ENCODE results near the gene RABGGTA. TPM values are rescaled to one million over a fixed set of nuclear protein-coding genes. Genes with fewer than 3 reads are reported as not detected.

RABGGTA gene
- polyA plus RNA-seq, 3 donors = 34.5 to 125 (median 35.4) TPM

- no peak for TF ChIP-seq CTCF (IDR thresholded peaks at IDR 0.05)
- Mint-ChIP-seq H3K36me3 (peaks cover 49 to 58% of the 10 kb centered on the region in 2 donors), H3K4me3 (no peak overlapping the region), H3K27ac (no peak overlapping the region), H3K27me3 (ENCODE audit: low read depth in 3 of 3) (peaks cover 0 to 2% (median 0%) of the 10 kb centered on the region in 3 donors), H3K9me3 (peaks cover 0 to 2% (median 0%) of the 10 kb centered on the region in 7 donors), H3K4me1 (peaks cover 41% of the 10 kb centered on the region)
- Histone ChIP-seq H3K4me1 (ENCODE audit: control insufficient read depth in 1 of 2, insufficient read depth in 2 of 2, low read length in 2 of 2) (peaks cover 35 to 38% of the 10 kb centered on the region in 2 donors), H3K9ac (ENCODE audit: insufficient read depth, low read length, poor library complexity, severe bottlenecking) (no peak overlapping the region), H3K9me3 (replicated peaks in 1 of 2; ENCODE audit: control insufficient read depth in 1 of 2, insufficient read depth in 1 of 2, low read length in 2 of 2) (no peaks in the 10 kb centered on the region), H2AFZ (ENCODE audit: insufficient read depth, low read depth, low read length, poor library complexity, severe bottlenecking) (no peak overlapping the region), H3K4me3 (replicated peaks in 1 of 3; ENCODE audit: low read depth in 2 of 3, low read length in 3 of 3) (no peak overlapping the region), H4K20me1 (ENCODE audit: insufficient read depth, low read length) (no peaks in the 10 kb centered on the region), H3K79me2 (ENCODE audit: insufficient read depth, low read length) (peaks cover 34% of the 10 kb centered on the region), H3K27me3 (ENCODE audit: control insufficient read depth in 2 of 2, insufficient read depth in 2 of 2, low read length in 2 of 2) (no peaks in the 10 kb centered on the region), H3K27ac (ENCODE audit: low read depth in 1 of 2, low read length in 2 of 2) (no peak overlapping the region), H3K36me3 (replicated peaks in 1 of 2; ENCODE audit: control insufficient read depth in 1 of 2, insufficient read depth in 2 of 2, low read length in 2 of 2) (peaks cover 55 to 57% of the 10 kb centered on the region in 2 donors), H3K4me2 (replicated peaks; ENCODE audit: extremely low read depth, low read length, poor library complexity, severe bottlenecking) (no peak overlapping the region)
- DNase-seq = no peak
- intact Hi-C loops (cut with micrococcal nuclease) = no loop called here
- WGBS (ENCODE audit: insufficient coverage) = 97% methylated on average over 7 of the region's 8 CpGs
Measured at GRCh38 chr14:24269368-24269767, 2.0 kb downstream of the RABGGTA start.

- peaks cover 0 to 2% (median 0%) of the 10 kb centered on the region in 7 donors for H3K9me3 Mint-ChIP-seq
- TF ChIP-seq CTCF (IDR thresholded peaks at IDR 0.05) = no peak
Measured at GRCh38 chr14:24268225-24268624, 3.2 kb downstream of the RABGGTA start.

More at GRCh38 chr14:24268225-24268624, 3.2 kb downstream of the RABGGTA start:
- Histone ChIP-seq H3K79me2 (ENCODE audit: insufficient read depth, low read length) (peaks cover 34% of the 10 kb centered on the region), H3K9ac (ENCODE audit: insufficient read depth, low read length, poor library complexity, severe bottlenecking) (no peak overlapping the region), H3K27ac (ENCODE audit: low read depth in 1 of 2, low read length in 2 of 2) (no peak overlapping the region), H3K4me2 (replicated peaks; ENCODE audit: extremely low read depth, low read length, poor library complexity, severe bottlenecking) (no peak overlapping the region), H3K4me1 (ENCODE audit: control insufficient read depth in 1 of 2, insufficient read depth in 2 of 2, low read length in 2 of 2) (peaks cover 23 to 27% of the 10 kb centered on the region in 2 donors), H3K9me3 (replicated peaks in 1 of 2; ENCODE audit: control insufficient read depth in 1 of 2, insufficient read depth in 1 of 2, low read length in 2 of 2) (no peaks in the 10 kb centered on the region), H4K20me1 (ENCODE audit: insufficient read depth, low read length) (no peaks in the 10 kb centered on the region), H3K27me3 (ENCODE audit: control insufficient read depth in 2 of 2, insufficient read depth in 2 of 2, low read length in 2 of 2) (no peaks in the 10 kb centered on the region), H2AFZ (ENCODE audit: insufficient read depth, low read depth, low read length, poor library complexity, severe bottlenecking) (no peak overlapping the region), H3K36me3 (replicated peaks in 1 of 2; ENCODE audit: control insufficient read depth in 1 of 2, insufficient read depth in 2 of 2, low read length in 2 of 2) (peaks cover 61 to 68% of the 10 kb centered on the region in 2 donors), H3K4me3 (replicated peaks in 1 of 3; ENCODE audit: low read depth in 2 of 3, low read length in 3 of 3) (no peak overlapping the region)
- Mint-ChIP-seq H3K27ac (no peak overlapping the region), H3K4me3 (no peak overlapping the region), H3K36me3 (peaks cover 54 to 68% of the 10 kb centered on the region in 2 donors), H3K27me3 (ENCODE audit: low read depth in 3 of 3) (peaks cover 0 to 2% (median 2%) of the 10 kb centered on the region in 3 donors), H3K4me1 (peaks cover 29% of the 10 kb centered on the region)
- intact Hi-C loops (cut with micrococcal nuclease) = no loop called here
- WGBS (ENCODE audit: insufficient coverage) = 100% methylated on average over 1 of the region's 9 CpGs
- DNase-seq = no peak
